DOHH2 (cell line): ENCODE data around the gene POU4F3.

Source experiments
- H3F3A ChIP-seq: fragments of 200-600 bp; sonication (generic), shearing (Covaris generic); 2 replicates; pipeline ENCODE4 v1.6.0; 2016; ENCODE audit warnings: antibody characterized with exemption, mild to moderate bottlenecking; ENCODE audit not compliant: control insufficient read depth, insufficient read depth
- H3K27ac ChIP-seq: fragments of 200-600 bp; sonication (generic); 2 replicates; pipeline ENCODE4 v1.5.1; 2014; ENCODE audit warnings: low read depth, mild to moderate bottlenecking, low read length, moderate library complexity
- H3K27me3 ChIP-seq: fragments of 200-600 bp; sonication (generic); 2 replicates; pipeline ENCODE4 v1.6.1; 2014; ENCODE audit warnings: mild to moderate bottlenecking, low read length, mixed read lengths; ENCODE audit not compliant: control insufficient read depth
- H3K36me3 ChIP-seq: fragments of 200-600 bp; sonication (generic); 2 replicates; pipeline ENCODE4 v1.6.1; 2014; ENCODE audit warnings: mild to moderate bottlenecking, low read length, moderate library complexity, mixed read lengths; ENCODE audit not compliant: control insufficient read depth
- H3K4me1 ChIP-seq: fragments of 200-600 bp; sonication (generic); 2 replicates; pipeline ENCODE4 v1.6.1; 2014; ENCODE audit warnings: mild to moderate bottlenecking, low read length, mixed read lengths; ENCODE audit not compliant: control insufficient read depth
- H3K4me2 ChIP-seq: fragments of 200-600 bp; sonication (generic); 2 replicates; pipeline ENCODE4 v1.6.0; 2014; ENCODE audit warnings: mild to moderate bottlenecking, low read length, moderate library complexity
- H3K4me3 ChIP-seq: fragments of 200-600 bp; sonication (generic); 2 replicates; pipeline ENCODE4 v1.5.1; 2014; ENCODE audit warnings: mild to moderate bottlenecking, low read length, mixed read lengths
- H3K79me2 ChIP-seq: fragments of 200-600 bp; sonication (generic); 2 replicates; pipeline ENCODE4 v1.6.1; 2014; ENCODE audit warnings: mild to moderate bottlenecking, low read length, mixed read lengths; ENCODE audit not compliant: control insufficient read depth
- H3K9me2 ChIP-seq: fragments of 200-600 bp; sonication (generic); replicated peaks from 2 replicates; pipeline ENCODE4 v1.6.1; 2014; ENCODE audit warnings: mild to moderate bottlenecking, low read length, mixed read lengths; ENCODE audit not compliant: control insufficient read depth
- H3K9me3 ChIP-seq: fragments of 200-600 bp; sonication (generic); 2 replicates; pipeline ENCODE4 v1.6.1; 2014; ENCODE audit warnings: antibody characterized with exemption, low read length, mixed read lengths; ENCODE audit not compliant: control insufficient read depth, insufficient read depth
- H4K20me1 ChIP-seq: fragments of 200-600 bp; sonication (generic); 2 replicates; pipeline ENCODE4 v1.6.0; 2014; ENCODE audit warnings: low read depth, mild to moderate bottlenecking, antibody characterized with exemption, low read length, moderate library complexity; ENCODE audit not compliant: control insufficient read depth, insufficient read depth
- CTCF ChIP-seq: fragments of 200-600 bp; sonication (generic); IDR thresholded peaks from one replicate; pipeline ENCODE4 v1.5.1; 2014; ENCODE audit warnings: antibody characterized with exemption, mild to moderate bottlenecking, low read depth, low read length; ENCODE audit not compliant: poor library complexity, severe bottlenecking
- EZH2phosphoT487 ChIP-seq: fragments of 200-600 bp; sonication (generic); IDR thresholded peaks from 2 replicates; pipeline ENCODE4 v1.6.1; 2017; ENCODE audit warnings: borderline replicate concordance, mild to moderate bottlenecking, antibody characterized with exemption, low read length, moderate library complexity, mixed read lengths

POU4F3 gene

DNA sequence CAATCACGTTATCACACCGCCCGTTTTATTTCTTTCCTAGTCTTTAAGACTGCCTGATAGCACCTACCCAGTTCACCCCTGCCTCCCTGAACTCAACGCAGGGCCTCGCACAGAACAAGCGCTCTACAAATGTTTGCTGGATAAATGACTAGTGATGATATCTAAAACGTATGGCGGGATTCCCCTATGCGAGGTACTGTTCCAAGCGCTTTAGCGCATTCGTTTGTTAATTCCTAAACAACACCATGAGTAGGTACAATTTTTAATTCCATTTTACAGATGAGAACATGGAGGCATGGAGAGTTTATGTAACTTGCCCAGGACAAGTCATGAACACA lies 6.6 kb downstream of the POU4F3 start:
- peaks cover 20% of the 10 kb centered on the region for H3K27me3 ChIP-seq

GRCh38 chr5:146345578-146346366 lies 7.1 kb downstream of the POU4F3 start:
- no peaks in the 10 kb centered on the region for H4K20me1 ChIP-seq
- no peaks in the 10 kb centered on the region for H3F3A ChIP-seq
- no peaks in the 10 kb centered on the region for H3K79me2 ChIP-seq
- no peaks in the 10 kb centered on the region for H3K9me3 ChIP-seq
- H3K36me3 ChIP-seq, result no peaks in the 10 kb centered on the region
- H3K4me1 ChIP-seq, result no peaks in the 10 kb centered on the region
- no peak overlapping the region for H3K4me3 ChIP-seq
- H3K27ac ChIP-seq, result no peak overlapping the region
- no peak overlapping the region for H3K4me2 ChIP-seq
- no peak for TF ChIP-seq CTCF
- no peak for TF ChIP-seq EZH2phosphoT487
- no peaks in the 10 kb centered on the region for H3K9me2 ChIP-seq
- peaks cover 20% of the 10 kb centered on the region for H3K27me3 ChIP-seq

More for the DNA sequence above, 6.6 kb downstream of the POU4F3 start:
- H3K4me2 ChIP-seq, result no peak overlapping the region
- TF ChIP-seq CTCF (no peak), EZH2phosphoT487 (no peak)
- H3K4me1 ChIP-seq, result no peaks in the 10 kb centered on the region
- H3K4me3 ChIP-seq, result no peak overlapping the region
- H3K9me3 ChIP-seq, result no peaks in the 10 kb centered on the region
- no peaks in the 10 kb centered on the region for H3K9me2 ChIP-seq
- H3K27ac ChIP-seq, result no peak overlapping the region
- H3K79me2 ChIP-seq, result no peaks in the 10 kb centered on the region
- no peaks in the 10 kb centered on the region for H4K20me1 ChIP-seq
- H3K36me3 ChIP-seq, result no peaks in the 10 kb centered on the region
- H3F3A ChIP-seq, result no peaks in the 10 kb centered on the region

- H3K79me2 ChIP-seq, result no peaks in the 10 kb centered on the region
- H3K36me3 ChIP-seq, result no peaks in the 10 kb centered on the region
- H3F3A ChIP-seq, result no peaks in the 10 kb centered on the region
- TF ChIP-seq CTCF (no peak), EZH2phosphoT487 (no peak)
- H3K27me3 ChIP-seq, result peaks cover 5% of the 10 kb centered on the region; the same call in 1 of the 2 replicates
- no peak overlapping the region for H3K4me3 ChIP-seq
- no peak overlapping the region for H3K4me2 ChIP-seq
- H3K4me1 ChIP-seq, result no peaks in the 10 kb centered on the region
- no peaks in the 10 kb centered on the region for H3K9me2 ChIP-seq
- H3K27ac ChIP-seq, result no peak overlapping the region
- no peaks in the 10 kb centered on the region for H4K20me1 ChIP-seq
- H3K9me3 ChIP-seq, result no peaks in the 10 kb centered on the region
These were observed 18.5 kb downstream of the POU4F3 start for GRCh38 chr5:146357126-146357525.
